Forelimb muscle (tissue), 1 donor: Measurements from ENCODE around the gene ELK4. TPM values are rescaled to one million over a fixed set of nuclear protein-coding genes. Genes with fewer than 3 reads are reported as not detected.

ENCODE experiments used
- DNase-seq: peaks from one replicate; pipeline ENCODE4 v3.0.0-alpha.2; 2013; ENCODE audit warnings: low read depth
- polyA plus RNA-seq: library from polyadenylated mRNA; unstranded; fragments of 120-200 nt; gene quantifications from one replicate; pipeline ENCODE4 v1.2.1, GENCODE V29; 2013; ENCODE audit not compliant: insufficient read length

Gene ELK4
- polyA plus RNA-seq, 1 donor = 15.4 TPM

- peak; percentile 48 for DNase-seq
These were observed 1.6 kb downstream of the ELK4 start for GRCh38 chr1:205630241-205630640.

- no peak for DNase-seq
These were observed 2.1 kb downstream of the ELK4 start for GRCh38 chr1:205629751-205630150.

GRCh38 chr1:205627956-205628355 is 3.9 kb downstream of the ELK4 start:
- DNase-seq = no peak

GRCh38 chr1:205626216-205626615 is 5.6 kb downstream of the ELK4 start:
- DNase-seq = no peak

- DNase-seq = no peak
These were observed 8.2 kb downstream of the ELK4 start for GRCh38 chr1:205623646-205624045.

- no peak for DNase-seq
These were observed 11.5 kb downstream of the ELK4 start for GRCh38 chr1:205620269-205620668.

- DNase-seq = no peak
These were observed 12.4 kb downstream of the ELK4 start for GRCh38 chr1:205619376-205619775.

GRCh38 chr1:205616563-205617293 is 15.1 kb downstream of the ELK4 start:
- DNase-seq = no peak

- no peak for DNase-seq
These were observed 16.0 kb downstream of the ELK4 start for GRCh38 chr1:205615789-205616188.

GRCh38 chr1:205613854-205614412 is 17.9 kb downstream of the ELK4 start:
- no peak for DNase-seq

GRCh38 chr1:205612556-205612955 is 19.3 kb downstream of the ELK4 start:
- DNase-seq = no peak

- DNase-seq = no peak
These were observed 19.7 kb downstream of the ELK4 start for GRCh38 chr1:205612104-205612503.

GRCh38 chr1:205610901-205611466 is 20.8 kb downstream of the ELK4 start:
- DNase-seq = no peak

GRCh38 chr1:205610036-205610435 is 21.8 kb downstream of the ELK4 start:
- no peak for DNase-seq

GRCh38 chr1:205604825-205605505 is 26.8 kb downstream of the ELK4 start:
- no peak for DNase-seq

GRCh38 chr1:205604059-205604458 is 27.8 kb downstream of the ELK4 start:
- no peak for DNase-seq

GRCh38 chr1:205601205-205601604 is 30.6 kb downstream of the ELK4 start:
- DNase-seq = no peak

- DNase-seq = no peak
These were observed 31.7 kb downstream of the ELK4 start for GRCh38 chr1:205600085-205600484.

- no peak for DNase-seq
These were observed 32.2 kb downstream of the ELK4 start for GRCh38 chr1:205599669-205600042.

- DNase-seq = peak; percentile 80
These were observed 32.8 kb downstream of the ELK4 start for GRCh38 chr1:205598841-205599668.

- DNase-seq = peak; percentile 78
These were observed 34.0 kb downstream of the ELK4 start for GRCh38 chr1:205597691-205598314.
